Testis (tissue), 2 donors: Measurements from ENCODE around the gene ACSF2.

Experiments used
- POLR2A ChIP-seq: fragments of 450-650 bp; IDR thresholded peaks from one replicate; pipeline ENCODE4 v1.6.1; 2017; ENCODE audit warnings: antibody characterized with exemption, mild to moderate bottlenecking, moderate library complexity
- TF ChIP-seq, protein P1 (sequence below), 3 experiments: fragments of 450-650 bp in 2 of 3; fragments of 200-600 bp in 1 of 3; sonication (generic) in 1 of 3; IDR thresholded peaks; one replicate each; pipeline ENCODE4 v1.5.1; 2016 to 2019; ENCODE audit warnings: antibody characterized with exemption in 3 of 3, mild to moderate bottlenecking in 2 of 3, moderate library complexity in 1 of 3

DNA sequence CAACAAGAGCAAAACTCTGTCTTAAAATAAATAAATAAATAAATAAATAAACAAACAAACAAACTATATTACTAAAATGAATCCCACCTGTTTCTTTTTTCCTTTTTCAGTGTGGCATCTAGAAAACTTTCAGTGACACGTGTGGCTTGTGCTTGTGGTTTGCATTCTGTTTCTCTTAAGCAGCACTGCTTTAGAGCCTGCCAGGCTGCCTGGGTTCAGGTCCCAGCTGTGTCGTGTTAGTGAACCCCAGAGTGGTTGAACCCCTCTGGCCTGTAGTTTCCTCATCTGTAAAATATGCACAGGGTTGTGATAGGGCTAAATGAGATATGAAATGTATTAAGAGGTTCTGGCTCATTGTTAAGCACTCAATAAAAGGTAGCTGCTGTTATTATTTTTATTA, 94.5 kb downstream of the ACSF2 start:
- TF ChIP-seq, protein P1, sequence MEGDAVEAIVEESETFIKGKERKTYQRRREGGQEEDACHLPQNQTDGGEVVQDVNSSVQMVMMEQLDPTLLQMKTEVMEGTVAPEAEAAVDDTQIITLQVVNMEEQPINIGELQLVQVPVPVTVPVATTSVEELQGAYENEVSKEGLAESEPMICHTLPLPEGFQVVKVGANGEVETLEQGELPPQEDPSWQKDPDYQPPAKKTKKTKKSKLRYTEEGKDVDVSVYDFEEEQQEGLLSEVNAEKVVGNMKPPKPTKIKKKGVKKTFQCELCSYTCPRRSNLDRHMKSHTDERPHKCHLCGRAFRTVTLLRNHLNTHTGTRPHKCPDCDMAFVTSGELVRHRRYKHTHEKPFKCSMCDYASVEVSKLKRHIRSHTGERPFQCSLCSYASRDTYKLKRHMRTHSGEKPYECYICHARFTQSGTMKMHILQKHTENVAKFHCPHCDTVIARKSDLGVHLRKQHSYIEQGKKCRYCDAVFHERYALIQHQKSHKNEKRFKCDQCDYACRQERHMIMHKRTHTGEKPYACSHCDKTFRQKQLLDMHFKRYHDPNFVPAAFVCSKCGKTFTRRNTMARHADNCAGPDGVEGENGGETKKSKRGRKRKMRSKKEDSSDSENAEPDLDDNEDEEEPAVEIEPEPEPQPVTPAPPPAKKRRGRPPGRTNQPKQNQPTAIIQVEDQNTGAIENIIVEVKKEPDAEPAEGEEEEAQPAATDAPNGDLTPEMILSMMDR (IDR thresholded peaks at IDR 0.05) = no peak
- TF ChIP-seq POLR2A = no peak
